ENCODE results near the gene SNX7.

The SNX7 gene, protein sequence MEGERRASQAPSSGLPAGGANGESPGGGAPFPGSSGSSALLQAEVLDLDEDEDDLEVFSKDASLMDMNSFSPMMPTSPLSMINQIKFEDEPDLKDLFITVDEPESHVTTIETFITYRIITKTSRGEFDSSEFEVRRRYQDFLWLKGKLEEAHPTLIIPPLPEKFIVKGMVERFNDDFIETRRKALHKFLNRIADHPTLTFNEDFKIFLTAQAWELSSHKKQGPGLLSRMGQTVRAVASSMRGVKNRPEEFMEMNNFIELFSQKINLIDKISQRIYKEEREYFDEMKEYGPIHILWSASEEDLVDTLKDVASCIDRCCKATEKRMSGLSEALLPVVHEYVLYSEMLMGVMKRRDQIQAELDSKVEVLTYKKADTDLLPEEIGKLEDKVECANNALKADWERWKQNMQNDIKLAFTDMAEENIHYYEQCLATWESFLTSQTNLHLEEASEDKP

GRCh38 chr1:98661544-98662355 lies at the start of gene SNX7:
SNX7 (plus strand) TSS chr1:98661721; CDS start chr1:98661732, 11 bp downstream.
- H3K4me3 ChIP-seq (ENCODE audit: low read depth, low read length), result peak within 1 kb of the TSS; percentile 69
- peak; percentile 22; the same call in 1 of the 2 replicates for TF ChIP-seq CTCF (IDR thresholded peaks at IDR 0.05; ENCODE audit: control insufficient read depth, extremely low read depth, insufficient read depth)
- DNase-seq (ENCODE audit: low read depth), result no peak

DNA sequence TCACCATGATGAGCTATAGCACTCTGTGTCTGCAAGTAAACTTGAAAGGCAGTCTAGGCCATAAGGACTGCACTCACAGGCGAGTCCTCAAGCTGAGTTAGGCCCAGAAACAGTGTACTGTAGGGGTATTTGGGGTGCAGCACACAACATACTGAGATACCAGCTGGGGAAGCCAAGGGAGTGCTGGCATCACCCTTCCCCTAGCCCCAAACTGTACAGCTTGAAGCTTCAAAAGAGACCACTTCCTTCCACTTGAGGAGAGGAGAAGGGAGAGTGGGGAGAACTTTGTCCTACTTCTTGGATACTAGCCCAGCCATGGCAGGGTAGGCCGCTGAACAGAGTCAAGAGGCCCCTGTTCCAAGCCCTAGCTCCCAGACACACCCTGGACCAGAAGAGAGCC lies 24.2 kb upstream of the SNX7 start:
- no peak for DNase-seq (ENCODE audit: low read depth)
- TF ChIP-seq CTCF (IDR thresholded peaks at IDR 0.05; ENCODE audit: control insufficient read depth, extremely low read depth, insufficient read depth), result no peak
- no peak overlapping the region for H3K4me3 ChIP-seq (ENCODE audit: low read depth, low read length)

GRCh38 chr1:98638185-98638584 lies 23.3 kb upstream of the SNX7 start:
- no peak for TF ChIP-seq CTCF (IDR thresholded peaks at IDR 0.05; ENCODE audit: control insufficient read depth, extremely low read depth, insufficient read depth)
- H3K4me3 ChIP-seq (ENCODE audit: low read depth, low read length), result no peak overlapping the region
- DNase-seq (ENCODE audit: low read depth), result no peak

DNA sequence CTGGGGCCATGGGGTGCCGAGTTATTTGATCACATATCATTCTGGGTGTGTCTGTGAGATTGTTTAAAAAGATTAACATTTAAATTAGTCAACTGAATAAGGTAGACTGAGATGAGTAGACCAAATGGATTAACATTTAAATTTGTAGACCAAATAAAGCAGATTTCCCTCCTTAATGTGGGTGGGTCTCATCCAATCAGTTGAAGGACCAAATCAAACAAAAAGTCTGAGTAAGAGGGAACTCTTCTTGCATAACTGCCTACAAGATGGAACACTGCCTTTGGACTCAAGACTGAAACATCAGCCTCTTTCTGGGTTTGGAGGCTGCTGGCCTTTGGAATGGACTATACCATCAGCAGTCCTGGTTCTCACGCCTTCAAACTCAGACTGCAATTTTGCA lies 17.0 kb upstream of the SNX7 start:
- H3K4me3 ChIP-seq (ENCODE audit: low read depth, low read length), result no peak overlapping the region
- DNase-seq (ENCODE audit: low read depth), result no peak
- TF ChIP-seq CTCF (IDR thresholded peaks at IDR 0.05; ENCODE audit: control insufficient read depth, extremely low read depth, insufficient read depth), result no peak

DNA sequence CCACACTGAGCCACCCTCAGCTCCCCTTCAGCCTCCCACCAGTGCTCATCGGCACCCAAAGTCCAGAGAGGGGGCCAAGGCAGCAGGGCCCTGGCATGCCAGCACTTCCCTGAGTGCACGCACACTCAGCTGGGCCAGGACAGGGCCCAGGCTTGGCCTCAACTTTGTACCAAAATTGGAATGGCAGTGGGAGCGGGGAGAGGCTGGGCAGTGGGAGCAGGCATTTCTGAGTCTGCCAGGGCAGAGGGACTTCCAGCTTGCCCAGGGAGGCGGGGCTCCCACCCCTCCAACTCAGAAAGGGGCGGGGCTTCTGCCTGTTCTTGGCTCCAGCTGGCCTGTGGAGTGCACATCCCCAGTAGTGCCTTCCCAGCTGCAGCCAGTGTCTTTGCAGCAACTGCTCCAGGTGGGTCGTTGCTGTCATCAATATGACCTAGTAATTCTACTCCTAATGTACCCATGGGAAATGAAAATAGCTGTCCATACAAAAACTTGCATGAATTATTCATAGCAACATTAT lies 10.3 kb upstream of the SNX7 start:
- H3K4me3 ChIP-seq (ENCODE audit: low read depth, low read length), result no peak overlapping the region
- no peak for TF ChIP-seq CTCF (IDR thresholded peaks at IDR 0.05; ENCODE audit: control insufficient read depth, extremely low read depth, insufficient read depth)
- no peak for DNase-seq (ENCODE audit: low read depth)

GRCh38 chr1:98653123-98653522 lies 8.4 kb upstream of the SNX7 start:
- no peak overlapping the region for H3K4me3 ChIP-seq (ENCODE audit: low read depth, low read length)
- TF ChIP-seq CTCF (IDR thresholded peaks at IDR 0.05; ENCODE audit: control insufficient read depth, extremely low read depth, insufficient read depth), result no peak
- no peak for DNase-seq (ENCODE audit: low read depth)
